NCI-H460 (cell line): Measurements from ENCODE around the gene KCND3. TPM values are rescaled to one million over a fixed set of nuclear protein-coding genes. Genes with fewer than 3 reads are reported as not detected.

ENCODE experiments used
- DNase-seq: peaks from one replicate; pipeline ENCODE4 v3.0.0-alpha.2; 2016; ENCODE audit warnings: low read depth; ENCODE audit errors: extremely low read depth
- total RNA-seq: library from RNA; depleted of rRNA; stranded (reverse); fragments of >200 nt; shearing (Covaris generic); gene quantifications from 2 replicates; pipeline ENCODE4 v1.2.3, GENCODE V29; 2014

Gene KCND3
- total RNA-seq, 1 experiment from 2014 or later, result 0.10 TPM

GRCh38 chr1:111735858-111736544 is 253.5 kb downstream of the KCND3 start:
- DNase-seq, result no peak

GRCh38 chr1:111735321-111735720 is 254.1 kb downstream of the KCND3 start:
- DNase-seq, result no peak

- no peak for DNase-seq
Observed at GRCh38 chr1:111734856-111735255, 254.6 kb downstream of the KCND3 start.

- DNase-seq, result no peak
Observed at GRCh38 chr1:111734426-111734825, 255.0 kb downstream of the KCND3 start.

- no peak for DNase-seq
Observed at GRCh38 chr1:111733992-111734341, 255.5 kb downstream of the KCND3 start.

- DNase-seq, result no peak
Observed at GRCh38 chr1:111733183-111733991, 256.1 kb downstream of the KCND3 start.

- DNase-seq, result no peak
Observed at GRCh38 chr1:111732718-111733117, 256.8 kb downstream of the KCND3 start.

GRCh38 chr1:111731956-111732355 is 257.5 kb downstream of the KCND3 start:
- no peak for DNase-seq

- no peak for DNase-seq
Observed at GRCh38 chr1:111730706-111731105, 258.8 kb downstream of the KCND3 start.

- no peak for DNase-seq
Observed at GRCh38 chr1:111729946-111730681, 259.4 kb downstream of the KCND3 start.

- DNase-seq, result no peak
Observed at GRCh38 chr1:111729271-111729921, 260.1 kb downstream of the KCND3 start.

- DNase-seq, result no peak
Observed at GRCh38 chr1:111727056-111727455, 262.4 kb downstream of the KCND3 start.

GRCh38 chr1:111725192-111725591 is 264.3 kb downstream of the KCND3 start:
- DNase-seq, result no peak

GRCh38 chr1:111723871-111724270 is 265.6 kb downstream of the KCND3 start:
- no peak for DNase-seq

GRCh38 chr1:111723091-111723806 is 266.2 kb downstream of the KCND3 start:
- DNase-seq, result no peak

GRCh38 chr1:111720977-111721786 is 268.3 kb downstream of the KCND3 start:
- no peak for DNase-seq
